Suppressor macrophage treated with lipopolysaccharide for 1 hour (primary cell): Measurements from ENCODE around the gene MBNL3.
"Not testable (repeated sequence)": the region's sequence is repeated elsewhere in the genome, so short reads cannot be mapped to it uniquely, and the experiment has no call there.

ENCODE experiments used
- DNase-seq, 3 donors: peaks; one replicate each; pipeline ENCODE4 v3.0.0-alpha.2; 2020 to 2022

Gene MBNL3

DNA sequence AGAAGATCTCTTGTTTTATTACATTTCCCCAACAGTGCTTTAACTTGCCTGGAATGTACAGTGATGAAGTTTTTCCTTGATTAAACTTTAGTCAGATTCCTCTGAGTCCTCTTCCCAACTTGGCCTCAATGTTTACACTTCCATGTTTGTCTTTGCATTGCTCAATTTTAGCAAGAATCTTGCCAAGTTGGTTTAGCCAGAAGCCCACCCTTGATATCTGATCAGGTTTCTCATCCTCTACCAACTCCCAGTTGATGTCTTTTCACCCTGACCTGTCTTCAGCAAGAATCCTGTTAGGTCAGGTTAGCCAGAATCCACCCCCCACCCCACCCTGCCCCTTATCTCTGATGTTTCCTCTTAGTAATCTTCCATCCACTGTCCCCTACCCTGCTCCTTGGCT, 120.9 kb downstream of the MBNL3 start:
- DNase-seq, result no peak

DNA sequence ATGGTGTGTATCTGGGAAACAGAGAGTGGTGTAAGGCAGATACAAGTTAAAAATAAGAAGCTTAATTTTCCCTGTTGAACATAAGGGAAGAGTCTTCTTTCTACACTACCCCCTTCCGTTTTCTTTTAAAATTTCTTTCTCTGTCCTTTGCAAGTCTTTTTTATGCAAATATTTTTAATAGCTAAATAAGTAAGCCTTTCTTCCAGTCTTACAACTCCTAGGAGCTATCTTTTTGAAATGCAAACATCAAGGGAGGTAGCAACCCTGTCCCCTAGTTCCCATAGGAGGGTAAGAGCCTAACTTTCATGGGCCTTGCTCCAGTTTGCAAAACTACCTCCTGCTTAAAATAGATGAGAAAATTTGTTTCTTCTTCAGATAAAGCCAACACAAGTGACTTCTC, 121.5 kb downstream of the MBNL3 start:
- no peak for DNase-seq

DNA sequence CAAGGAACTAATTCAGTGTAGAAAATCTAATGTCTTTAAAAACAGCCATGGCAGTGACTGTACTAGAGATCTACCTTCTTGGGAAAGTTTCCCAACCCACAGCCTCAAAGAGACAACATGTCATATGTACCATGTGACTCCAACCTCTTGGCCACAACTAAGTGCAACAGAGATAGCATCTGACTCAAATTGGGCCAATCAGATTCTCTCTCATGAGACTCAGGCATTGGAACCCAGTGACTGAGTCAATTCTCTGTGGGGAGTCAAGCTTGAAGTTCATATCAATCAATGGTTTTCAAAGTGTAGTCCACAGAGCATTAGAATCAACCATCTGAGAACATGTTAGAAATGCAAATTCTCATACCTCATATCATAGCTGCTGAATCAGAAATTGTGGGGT, 123.3 kb downstream of the MBNL3 start:
- DNase-seq, result no peak

- no peak for DNase-seq
Observed at GRCh38 chrX:132364313-132364712, 124.5 kb downstream of the MBNL3 start.

- no peak for DNase-seq
Observed at GRCh38 chrX:132353430-132353829, 135.4 kb downstream of the MBNL3 start.

GRCh38 chrX:132336172-132336571, 152.7 kb downstream of the MBNL3 start:
- no peak for DNase-seq

DNA sequence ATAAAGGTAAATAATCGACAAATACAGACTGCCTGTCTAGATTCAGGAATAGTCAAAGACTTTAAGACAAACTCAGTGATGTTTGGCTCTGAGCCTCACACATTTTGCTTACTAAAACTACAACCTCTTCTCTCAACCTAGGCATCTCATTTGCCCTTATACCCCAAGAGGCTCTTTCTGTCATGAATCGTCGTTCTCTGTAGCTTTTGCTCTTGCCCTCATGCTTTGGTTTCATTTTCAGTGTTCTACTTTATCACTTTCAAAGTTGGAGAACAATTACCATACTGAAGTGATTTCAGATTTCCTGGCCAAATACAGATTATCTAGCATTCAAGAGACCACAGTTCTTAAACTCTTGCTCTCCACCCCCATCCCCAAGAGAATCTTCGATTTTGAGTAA, 155.5 kb downstream of the MBNL3 start:
- DNase-seq, result no peak

- DNase-seq, result no peak
Observed at GRCh38 chrX:132331532-132331931, 157.3 kb downstream of the MBNL3 start.

DNA sequence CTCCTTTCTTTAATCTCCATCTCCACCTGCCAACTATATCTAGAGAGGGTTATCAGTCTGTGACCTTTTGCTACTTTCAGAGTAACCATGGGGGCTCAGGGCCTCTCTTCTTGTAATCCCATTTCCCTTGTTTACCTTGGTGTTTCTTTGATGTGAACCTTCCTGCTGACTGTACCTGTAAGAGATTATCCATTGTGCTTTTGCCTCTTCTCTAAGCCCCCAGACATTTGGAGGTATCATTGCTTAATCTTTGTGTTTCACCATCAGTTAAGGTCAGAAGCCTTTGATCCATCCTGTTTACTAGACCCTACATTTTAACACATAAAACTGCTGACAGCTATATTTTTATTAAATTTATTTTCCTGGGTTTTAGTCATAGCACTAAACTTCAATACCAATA, 157.8 kb downstream of the MBNL3 start:
- DNase-seq, result no peak

DNA sequence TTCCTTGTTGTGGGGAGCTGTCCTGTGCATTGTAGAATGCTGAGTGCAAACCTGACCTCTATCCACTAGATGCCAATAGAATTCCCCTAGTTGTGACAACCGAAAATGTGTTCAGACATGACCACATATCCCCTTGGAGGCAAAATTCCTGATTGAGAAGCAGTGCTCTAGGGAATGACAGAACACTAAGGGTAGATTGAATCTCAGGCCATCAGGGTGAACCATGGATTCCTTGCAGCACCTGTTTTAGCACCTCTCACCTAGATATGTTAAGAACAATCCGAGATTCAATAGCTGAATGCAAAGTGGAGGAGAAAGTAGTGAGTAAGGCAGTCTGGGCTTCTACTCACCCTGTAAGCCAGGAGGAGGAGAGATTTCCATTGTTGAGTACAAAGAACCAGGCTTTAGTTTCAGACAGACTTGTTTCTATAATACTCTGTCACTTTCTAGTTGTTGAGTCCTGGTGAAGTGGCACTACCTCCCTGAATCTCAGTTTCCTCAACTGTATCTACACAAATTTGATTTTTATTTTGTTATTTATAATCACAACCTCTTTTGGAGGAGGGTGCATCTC, 158.6 kb downstream of the MBNL3 start:
- DNase-seq, result no peak

DNA sequence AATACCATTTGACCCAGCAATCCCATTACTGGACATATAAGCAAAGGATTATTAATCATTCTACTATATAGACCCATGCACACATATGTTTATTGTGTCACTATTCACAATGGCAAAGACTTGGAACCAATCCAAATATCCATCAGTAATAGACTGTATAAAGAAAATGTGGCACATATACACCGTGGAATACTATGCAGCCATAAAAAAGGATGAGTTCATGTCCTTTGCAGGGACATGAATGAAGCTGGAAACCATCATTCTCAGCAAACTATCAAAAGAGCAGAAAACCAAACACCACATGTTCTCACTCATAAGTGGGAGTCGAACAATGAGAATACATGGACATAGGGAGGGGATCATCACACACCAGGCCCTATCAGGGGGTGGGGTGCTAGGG, 161.9 kb downstream of the MBNL3 start:
- not testable (repeated sequence) for DNase-seq
